HCT116 (cell line): Measurements from ENCODE around the gene RGPD6. TPM values are rescaled to one million over a fixed set of nuclear protein-coding genes. Genes with fewer than 3 reads are reported as not detected.

Experiments
- total RNA-seq: library from RNA; stranded (reverse); gene quantifications from one replicate; pipeline ENCODE4 v1.2.1, GENCODE V29; 2021; ENCODE audit not compliant: unreplicated experiment

Gene RGPD6
- total RNA-seq, 1 experiment from 2014 or later, result 17.7 TPM

Other genes with a start within 250 kb of the RGPD6 start
- gene LIMS4, start 104.4 kb downstream of the RGPD6 start, total RNA-seq, result 1.1 TPM
- 80.2 TPM for gene BUB1, start 100.8 kb upstream of the RGPD6 start, total RNA-seq
- 5.5 TPM for gene ACOXL, start 155.4 kb upstream of the RGPD6 start, total RNA-seq